Measurements from ENCODE around the gene AGPS. TPM values are rescaled to one million over a fixed set of nuclear protein-coding genes. Genes with fewer than 3 reads are reported as not detected.

Gene AGPS
- total and polyA plus RNA-seq, 2 donors (not counting 1 experiment from before 2014, with no cell fraction given) = 15.9 to 18.0 TPM

- Histone ChIP-seq H3K9ac (ENCODE audit: insufficient read depth, low read length) (no peak overlapping the region), H3K36me3 (ENCODE audit: control insufficient read depth, insufficient read depth, low read length) (no peaks in the 10 kb centered on the region), H3K27ac (ENCODE audit: insufficient read depth, low read length) (no peak overlapping the region), H3K4me1 (ENCODE audit: control insufficient read depth, extremely low read depth, insufficient read depth, low read length) (no peaks in the 10 kb centered on the region), H2AFZ (ENCODE audit: low read length) (no peak overlapping the region), H3K79me2 (ENCODE audit: control insufficient read depth, insufficient read depth, low read length) (no peaks in the 10 kb centered on the region), H3K4me3 (replicated peaks in 1 of 4; ENCODE audit: control extremely low read depth in 1 of 4, insufficient read depth in 1 of 4, low read depth in 3 of 4, low read length in 4 of 4) (no peak overlapping the region), H3K9me3 (ENCODE audit: control insufficient read depth, insufficient read depth, low read depth, low read length) (no peaks in the 10 kb centered on the region), H3K4me2 (ENCODE audit: extremely low read depth, insufficient read depth, low read length) (no peak overlapping the region), H4K20me1 (ENCODE audit: control insufficient read depth, extremely low read depth, insufficient read depth, low read length) (no peaks in the 10 kb centered on the region), H3K27me3 (ENCODE audit: control insufficient read depth, insufficient read depth, low read length) (no peaks in the 10 kb centered on the region)
- DNase-seq (ENCODE audit: low read depth in 2 of 2) = no peak
- TF ChIP-seq EZH2 (IDR thresholded peaks at IDR 0.05; ENCODE audit: low read length, missing control alignments) (no peak), CTCF (conservative IDR thresholded peaks at IDR 0.05 in 1 of 2, IDR thresholded peaks at IDR 0.05 in 1 of 2; ENCODE audit: low read depth in 1 of 2, low read length in 2 of 2) (no peak)
These were observed 68.5 kb downstream of the AGPS start for GRCh38 chr2:177460973-177461585.

GRCh38 chr2:177464549-177464948, 72.0 kb downstream of the AGPS start:
- Histone ChIP-seq H3K36me3 (ENCODE audit: control insufficient read depth, insufficient read depth, low read length) (no peaks in the 10 kb centered on the region), H2AFZ (ENCODE audit: low read length) (no peak overlapping the region), H3K27ac (ENCODE audit: insufficient read depth, low read length) (no peak overlapping the region), H3K79me2 (ENCODE audit: control insufficient read depth, insufficient read depth, low read length) (no peaks in the 10 kb centered on the region), H3K4me1 (ENCODE audit: control insufficient read depth, extremely low read depth, insufficient read depth, low read length) (no peaks in the 10 kb centered on the region), H3K4me2 (ENCODE audit: extremely low read depth, insufficient read depth, low read length) (no peak overlapping the region), H3K4me3 (replicated peaks in 1 of 4; ENCODE audit: control extremely low read depth in 1 of 4, insufficient read depth in 1 of 4, low read depth in 3 of 4, low read length in 4 of 4) (no peak overlapping the region), H3K27me3 (ENCODE audit: control insufficient read depth, insufficient read depth, low read length) (no peaks in the 10 kb centered on the region), H3K9me3 (ENCODE audit: control insufficient read depth, insufficient read depth, low read depth, low read length) (no peaks in the 10 kb centered on the region), H3K9ac (ENCODE audit: insufficient read depth, low read length) (no peak overlapping the region), H4K20me1 (ENCODE audit: control insufficient read depth, extremely low read depth, insufficient read depth, low read length) (no peaks in the 10 kb centered on the region)
- DNase-seq (ENCODE audit: low read depth in 2 of 2) = peak; percentile 8 to 67
- TF ChIP-seq EZH2 (IDR thresholded peaks at IDR 0.05; ENCODE audit: low read length, missing control alignments) (no peak), CTCF (conservative IDR thresholded peaks at IDR 0.05 in 1 of 2, IDR thresholded peaks at IDR 0.05 in 1 of 2; ENCODE audit: low read depth in 1 of 2, low read length in 2 of 2) (no peak)

GRCh38 chr2:177465400-177466138, 73.0 kb downstream of the AGPS start:
- no peaks in the 10 kb centered on the region for H3K79me2 ChIP-seq (ENCODE audit: control insufficient read depth, insufficient read depth, low read length)
- DNase-seq (ENCODE audit: low read depth in 2 of 2) = no peak
- H3K4me1 ChIP-seq (ENCODE audit: control insufficient read depth, extremely low read depth, insufficient read depth, low read length) = no peaks in the 10 kb centered on the region
- no peaks in the 10 kb centered on the region for H3K36me3 ChIP-seq (ENCODE audit: control insufficient read depth, insufficient read depth, low read length)
- H2AFZ ChIP-seq (ENCODE audit: low read length) = no peak overlapping the region
- H3K27ac ChIP-seq (ENCODE audit: insufficient read depth, low read length) = no peak overlapping the region
- H3K27me3 ChIP-seq (ENCODE audit: control insufficient read depth, insufficient read depth, low read length) = no peaks in the 10 kb centered on the region
- no peaks in the 10 kb centered on the region for H3K9me3 ChIP-seq (ENCODE audit: control insufficient read depth, insufficient read depth, low read depth, low read length)
- no peak overlapping the region for H3K4me3 ChIP-seq (replicated peaks in 1 of 4; ENCODE audit: control extremely low read depth in 1 of 4, insufficient read depth in 1 of 4, low read depth in 3 of 4, low read length in 4 of 4)
- no peaks in the 10 kb centered on the region for H4K20me1 ChIP-seq (ENCODE audit: control insufficient read depth, extremely low read depth, insufficient read depth, low read length)
- TF ChIP-seq EZH2 (IDR thresholded peaks at IDR 0.05; ENCODE audit: low read length, missing control alignments) = no peak
- no peak overlapping the region for H3K4me2 ChIP-seq (ENCODE audit: extremely low read depth, insufficient read depth, low read length)
- H3K9ac ChIP-seq (ENCODE audit: insufficient read depth, low read length) = no peak overlapping the region
